Measurements from ENCODE around the gene RNASEL.

RNASEL gene

DNA sequence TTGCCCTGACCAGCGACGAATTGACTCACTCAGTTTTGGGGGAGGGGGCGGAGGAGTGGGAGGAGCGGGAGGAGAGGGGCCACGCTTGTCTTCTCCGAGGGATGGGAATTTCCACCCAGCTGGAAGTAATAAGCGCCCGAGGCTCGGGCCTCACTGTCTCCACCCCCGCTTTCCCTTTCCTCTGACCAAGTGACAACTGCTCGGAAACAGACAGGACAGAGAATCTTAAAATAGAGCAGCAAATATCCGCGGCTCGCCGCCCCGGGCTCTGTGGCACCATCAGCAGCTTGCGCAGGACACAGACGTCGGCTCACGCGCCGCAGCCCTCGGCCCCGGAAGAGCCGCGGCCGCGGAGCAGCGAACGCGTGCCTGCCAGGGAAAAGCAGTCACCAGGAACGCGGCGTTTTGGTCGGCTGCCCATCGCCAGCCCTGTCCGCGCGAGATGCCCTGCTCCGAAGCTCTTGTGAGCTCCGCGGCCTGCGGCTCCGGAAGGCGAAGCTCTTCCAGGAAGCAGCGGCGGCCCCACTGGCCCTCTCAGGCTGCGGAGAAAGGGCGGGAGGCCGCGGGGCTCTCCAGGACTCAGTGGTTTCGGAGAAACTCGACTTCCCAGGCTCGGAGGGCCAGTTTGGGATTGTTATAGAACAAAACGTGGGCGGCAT, 25.9 kb upstream of the RNASEL start:
- TF ChIP-seq, protein P1, sequence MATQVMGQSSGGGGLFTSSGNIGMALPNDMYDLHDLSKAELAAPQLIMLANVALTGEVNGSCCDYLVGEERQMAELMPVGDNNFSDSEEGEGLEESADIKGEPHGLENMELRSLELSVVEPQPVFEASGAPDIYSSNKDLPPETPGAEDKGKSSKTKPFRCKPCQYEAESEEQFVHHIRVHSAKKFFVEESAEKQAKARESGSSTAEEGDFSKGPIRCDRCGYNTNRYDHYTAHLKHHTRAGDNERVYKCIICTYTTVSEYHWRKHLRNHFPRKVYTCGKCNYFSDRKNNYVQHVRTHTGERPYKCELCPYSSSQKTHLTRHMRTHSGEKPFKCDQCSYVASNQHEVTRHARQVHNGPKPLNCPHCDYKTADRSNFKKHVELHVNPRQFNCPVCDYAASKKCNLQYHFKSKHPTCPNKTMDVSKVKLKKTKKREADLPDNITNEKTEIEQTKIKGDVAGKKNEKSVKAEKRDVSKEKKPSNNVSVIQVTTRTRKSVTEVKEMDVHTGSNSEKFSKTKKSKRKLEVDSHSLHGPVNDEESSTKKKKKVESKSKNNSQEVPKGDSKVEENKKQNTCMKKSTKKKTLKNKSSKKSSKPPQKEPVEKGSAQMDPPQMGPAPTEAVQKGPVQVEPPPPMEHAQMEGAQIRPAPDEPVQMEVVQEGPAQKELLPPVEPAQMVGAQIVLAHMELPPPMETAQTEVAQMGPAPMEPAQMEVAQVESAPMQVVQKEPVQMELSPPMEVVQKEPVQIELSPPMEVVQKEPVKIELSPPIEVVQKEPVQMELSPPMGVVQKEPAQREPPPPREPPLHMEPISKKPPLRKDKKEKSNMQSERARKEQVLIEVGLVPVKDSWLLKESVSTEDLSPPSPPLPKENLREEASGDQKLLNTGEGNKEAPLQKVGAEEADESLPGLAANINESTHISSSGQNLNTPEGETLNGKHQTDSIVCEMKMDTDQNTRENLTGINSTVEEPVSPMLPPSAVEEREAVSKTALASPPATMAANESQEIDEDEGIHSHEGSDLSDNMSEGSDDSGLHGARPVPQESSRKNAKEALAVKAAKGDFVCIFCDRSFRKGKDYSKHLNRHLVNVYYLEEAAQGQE (IDR thresholded peaks at IDR 0.05; ENCODE audit: insufficient read depth in 1 of 2, low read depth in 2 of 2, low read length in 2 of 2): peak in 1 of 2 experiments; percentile 63; a peak in 2 of 4 replicates
- TF ChIP-seq SIN3A (IDR thresholded peaks at IDR 0.05; ENCODE audit: borderline replicate concordance, insufficient read depth, low read length): no peak
- TF ChIP-seq TAF1 (IDR thresholded peaks at IDR 0.05; ENCODE audit: borderline replicate concordance, insufficient read depth, low read length): 0 out of 2 replicates have a peak, but pooled peaks have one; percentile 30
- no peak for TF ChIP-seq FOXP2 (optimal IDR thresholded peaks at IDR 0.05; ENCODE audit: borderline replicate concordance, extremely low read depth, extremely low read length, insufficient read depth)
- TF ChIP-seq POLR2AphosphoS5 (IDR thresholded peaks at IDR 0.05; ENCODE audit: low read depth, low read length): no peak; the same call in 1 of the 2 replicates

DNA sequence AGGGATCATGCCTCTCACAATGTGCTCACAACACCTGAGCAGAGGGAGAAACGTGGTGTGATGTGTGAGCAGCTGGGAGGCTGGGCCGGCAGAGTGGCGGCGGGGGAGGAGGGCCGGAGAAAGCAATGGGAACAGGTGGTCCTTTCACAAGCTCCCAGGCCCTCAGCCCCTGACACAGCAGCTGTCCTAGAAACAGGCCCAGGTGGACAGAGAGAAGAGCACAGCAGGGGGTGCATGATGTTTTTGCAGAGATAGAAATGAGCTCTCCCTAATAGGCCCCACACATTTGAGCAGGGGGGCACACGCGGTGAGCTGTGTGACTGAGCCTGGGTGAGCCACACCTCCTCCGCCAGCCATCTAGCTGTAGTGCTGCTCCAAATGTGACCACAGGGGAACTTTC, 22.7 kb upstream of the RNASEL start:
- TF ChIP-seq FOXP2 (optimal IDR thresholded peaks at IDR 0.05; ENCODE audit: borderline replicate concordance, extremely low read depth, extremely low read length, insufficient read depth) (no peak), SIN3A (IDR thresholded peaks at IDR 0.05; ENCODE audit: borderline replicate concordance, insufficient read depth, low read length) (no peak), POLR2AphosphoS5 (IDR thresholded peaks at IDR 0.05; ENCODE audit: low read depth, low read length) (no peak), TAF1 (IDR thresholded peaks at IDR 0.05; ENCODE audit: borderline replicate concordance, insufficient read depth, low read length) (no peak)
- TF ChIP-seq, protein P1 (IDR thresholded peaks at IDR 0.05; ENCODE audit: insufficient read depth in 1 of 2, low read depth in 2 of 2, low read length in 2 of 2): no peak

DNA sequence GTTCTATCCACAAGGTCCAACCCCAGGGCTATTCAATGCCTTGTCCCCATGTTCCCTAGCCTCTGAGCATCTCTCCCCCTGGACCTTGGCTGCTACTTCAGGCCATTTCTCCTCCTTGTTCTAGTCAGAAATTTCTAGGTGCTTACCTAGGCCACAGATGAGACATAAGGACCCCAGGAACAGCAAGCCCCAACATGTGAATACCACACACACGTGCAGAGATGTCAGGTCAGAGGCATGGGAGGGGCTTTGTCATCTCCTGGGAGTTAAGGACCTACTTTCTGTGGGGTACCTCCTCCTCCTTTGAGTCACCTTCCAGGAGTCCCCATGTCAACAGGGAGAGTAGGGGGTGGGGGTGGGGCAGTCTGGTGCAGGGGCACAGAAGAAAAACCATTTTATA, 22.3 kb upstream of the RNASEL start:
- TF ChIP-seq FOXP2 (optimal IDR thresholded peaks at IDR 0.05; ENCODE audit: borderline replicate concordance, extremely low read depth, extremely low read length, insufficient read depth): no peak
- no peak for TF ChIP-seq TAF1 (IDR thresholded peaks at IDR 0.05; ENCODE audit: borderline replicate concordance, insufficient read depth, low read length)
- TF ChIP-seq, protein P1 (IDR thresholded peaks at IDR 0.05; ENCODE audit: insufficient read depth in 1 of 2, low read depth in 2 of 2, low read length in 2 of 2): no peak
- TF ChIP-seq SIN3A (IDR thresholded peaks at IDR 0.05; ENCODE audit: borderline replicate concordance, insufficient read depth, low read length): no peak
- no peak for TF ChIP-seq POLR2AphosphoS5 (IDR thresholded peaks at IDR 0.05; ENCODE audit: low read depth, low read length)

DNA sequence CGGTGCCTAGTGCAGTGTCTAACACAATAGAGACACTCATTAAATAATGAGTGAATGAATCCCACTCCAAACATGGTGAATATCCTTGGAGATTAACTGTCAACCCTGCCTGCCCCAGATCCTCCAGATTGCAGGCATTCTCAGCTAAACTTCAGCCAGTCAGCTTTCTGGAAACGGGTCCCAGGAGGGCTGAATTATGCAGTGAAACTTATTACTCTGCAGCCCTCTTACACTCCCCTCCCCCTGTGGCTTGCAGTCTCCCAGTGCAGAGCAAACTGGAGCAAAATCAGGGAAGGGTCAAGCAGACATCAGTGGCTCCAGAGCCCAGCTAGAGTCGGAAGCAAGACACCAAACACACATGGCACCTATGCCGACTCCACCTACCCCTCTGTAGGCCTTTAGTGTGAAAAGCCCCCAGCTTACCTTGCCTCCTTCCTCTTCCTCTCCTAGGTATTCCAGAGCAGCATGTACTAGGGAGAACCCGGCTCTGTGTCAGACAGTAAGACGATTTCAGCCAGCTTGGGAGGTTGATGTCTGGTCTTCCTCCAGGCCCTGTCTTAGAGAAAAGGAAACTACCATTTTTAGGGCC, 21.6 kb upstream of the RNASEL start:
- TF ChIP-seq SIN3A (IDR thresholded peaks at IDR 0.05; ENCODE audit: borderline replicate concordance, insufficient read depth, low read length) (no peak), POLR2AphosphoS5 (IDR thresholded peaks at IDR 0.05; ENCODE audit: low read depth, low read length) (no peak), FOXP2 (optimal IDR thresholded peaks at IDR 0.05; ENCODE audit: borderline replicate concordance, extremely low read depth, extremely low read length, insufficient read depth) (no peak), TAF1 (IDR thresholded peaks at IDR 0.05; ENCODE audit: borderline replicate concordance, insufficient read depth, low read length) (no peak)
- TF ChIP-seq, protein P1 (IDR thresholded peaks at IDR 0.05; ENCODE audit: insufficient read depth in 1 of 2, low read depth in 2 of 2, low read length in 2 of 2): no peak
